Gastrocnemius medialis (tissue), 4 donors: ENCODE measurements around the gene PDSS1. TPM values are rescaled to one million over a fixed set of nuclear protein-coding genes. Genes with fewer than 3 reads are reported as not detected.

Source experiments
- ATAC-seq, 2 donors: fragments of 150-250 bp; one replicate each; pipeline ENCODE4 v1.9.1; 2016
- DNase-seq, 2 donors: peaks; one replicate each; pipeline ENCODE4 v3.0.0-alpha.2; 2019
- H3K27ac ChIP-seq, 4 donors: fragments of 200-600 bp; sonication (generic); 1 replicate in 1 of 4; 2 replicates in 3 of 4; pipeline ENCODE4 v1.5.1; 2016 to 2018; ENCODE audit warnings: mild to moderate bottlenecking in 2 of 4, moderate library complexity in 1 of 4
- H3K27me3 ChIP-seq, 3 donors: fragments of 200-600 bp; sonication (generic) in 2 of 3; 1 replicate in 1 of 3; 2 replicates in 2 of 3; pipeline versions ENCODE4 v1.5.1 to v1.6.0; 2016 to 2019; ENCODE audit warnings: mild to moderate bottlenecking in 1 of 3, moderate library complexity in 1 of 3
- H3K36me3 ChIP-seq, 2 donors: fragments of 200-600 bp; sonication (generic) in 1 of 2; one replicate each; pipeline ENCODE4 v1.5.1; 2017 to 2018
- H3K4me1 ChIP-seq, 2 donors: fragments of 200-600 bp; sonication (generic) in 1 of 2; one replicate each; pipeline ENCODE4 v1.5.1; 2016 to 2017; ENCODE audit warnings: mild to moderate bottlenecking in 2 of 2
- H3K4me3 ChIP-seq, 4 donors: fragments of 200-600 bp; sonication (generic) in 3 of 4; 1 replicate in 1 of 4; 2 replicates in 3 of 4; pipeline ENCODE4 v1.5.1; 2016 to 2019; ENCODE audit warnings: mild to moderate bottlenecking in 2 of 4
- H3K9me3 ChIP-seq, 3 donors: fragments of 200-600 bp; sonication (generic) in 2 of 3; 1 replicate in 1 of 3; 2 replicates in 2 of 3; pipeline ENCODE4 v1.5.1; 2016 to 2019
- POLR2A ChIP-seq, 2 donors: fragments of 450-650 bp; IDR thresholded peaks; one replicate each; pipeline ENCODE4 v1.6.1; 2017; ENCODE audit warnings: antibody characterized with exemption in 2 of 2, mild to moderate bottlenecking in 2 of 2, moderate library complexity in 2 of 2
- in situ Hi-C, 4 donors: fragments of 200-750 bp; cut with MboI; loops; one replicate each; pipeline versions ENCODE4 v1.15.0 to v1.8.0; 2017; ENCODE audit warnings: low sequenced_read_pairs in 4 of 4
- intact Hi-C: fragments of 100-400 bp; cut with DNase I; formaldehyde crosslinking; loops from one replicate; pipeline ENCODE4 v1.15.1; 2023; ENCODE audit warnings: low total_unique reads
- total RNA-seq, 4 donors: library from RNA; depleted of rRNA; stranded (reverse); fragments of >200 nt; gene quantifications; one replicate each; pipeline versions ENCODE4 v1.1.0 to v1.2.3, GENCODE V29; 2016
- TF ChIP-seq, protein P1 (sequence below), 5 experiments: fragments of 450-650 bp in 3 of 5; fragments of 200-600 bp in 2 of 5; sonication (generic) in 2 of 5; IDR thresholded peaks in 4 of 5; conservative IDR thresholded peaks in 1 of 5; 1 replicate in 4 of 5; 2 replicates in 1 of 5; pipeline ENCODE4 v1.5.1; 2016 to 2019; ENCODE audit warnings: antibody characterized with exemption in 5 of 5, mild to moderate bottlenecking in 3 of 5, moderate library complexity in 3 of 5

The PDSS1 gene
- total RNA-seq, 4 donors from 2014 or later: 5.3 to 13.2 (median 8.2) TPM

GRCh38 chr10:26790221-26790995 lies 92.9 kb downstream of the PDSS1 start:
- no peaks in the 10 kb centered on the region for H3K36me3 ChIP-seq
- in situ Hi-C loops: no loop called here
- no peaks in the 10 kb centered on the region for H3K27me3 ChIP-seq
- peaks cover 9 to 11% of the 10 kb centered on the region in 2 donors for H3K4me1 ChIP-seq
- intact Hi-C loops: no loop called here
- H3K4me3 ChIP-seq: no peak overlapping the region
- ATAC-seq (no peak), DNase-seq (no peak)
- no peaks in the 10 kb centered on the region for H3K9me3 ChIP-seq
- no peak overlapping the region for H3K27ac ChIP-seq
- TF ChIP-seq, protein P1, sequence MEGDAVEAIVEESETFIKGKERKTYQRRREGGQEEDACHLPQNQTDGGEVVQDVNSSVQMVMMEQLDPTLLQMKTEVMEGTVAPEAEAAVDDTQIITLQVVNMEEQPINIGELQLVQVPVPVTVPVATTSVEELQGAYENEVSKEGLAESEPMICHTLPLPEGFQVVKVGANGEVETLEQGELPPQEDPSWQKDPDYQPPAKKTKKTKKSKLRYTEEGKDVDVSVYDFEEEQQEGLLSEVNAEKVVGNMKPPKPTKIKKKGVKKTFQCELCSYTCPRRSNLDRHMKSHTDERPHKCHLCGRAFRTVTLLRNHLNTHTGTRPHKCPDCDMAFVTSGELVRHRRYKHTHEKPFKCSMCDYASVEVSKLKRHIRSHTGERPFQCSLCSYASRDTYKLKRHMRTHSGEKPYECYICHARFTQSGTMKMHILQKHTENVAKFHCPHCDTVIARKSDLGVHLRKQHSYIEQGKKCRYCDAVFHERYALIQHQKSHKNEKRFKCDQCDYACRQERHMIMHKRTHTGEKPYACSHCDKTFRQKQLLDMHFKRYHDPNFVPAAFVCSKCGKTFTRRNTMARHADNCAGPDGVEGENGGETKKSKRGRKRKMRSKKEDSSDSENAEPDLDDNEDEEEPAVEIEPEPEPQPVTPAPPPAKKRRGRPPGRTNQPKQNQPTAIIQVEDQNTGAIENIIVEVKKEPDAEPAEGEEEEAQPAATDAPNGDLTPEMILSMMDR (IDR thresholded peaks at IDR 0.05 in 4 of 5, conservative IDR thresholded peaks at IDR 0.05 in 1 of 5): no peak

DNA sequence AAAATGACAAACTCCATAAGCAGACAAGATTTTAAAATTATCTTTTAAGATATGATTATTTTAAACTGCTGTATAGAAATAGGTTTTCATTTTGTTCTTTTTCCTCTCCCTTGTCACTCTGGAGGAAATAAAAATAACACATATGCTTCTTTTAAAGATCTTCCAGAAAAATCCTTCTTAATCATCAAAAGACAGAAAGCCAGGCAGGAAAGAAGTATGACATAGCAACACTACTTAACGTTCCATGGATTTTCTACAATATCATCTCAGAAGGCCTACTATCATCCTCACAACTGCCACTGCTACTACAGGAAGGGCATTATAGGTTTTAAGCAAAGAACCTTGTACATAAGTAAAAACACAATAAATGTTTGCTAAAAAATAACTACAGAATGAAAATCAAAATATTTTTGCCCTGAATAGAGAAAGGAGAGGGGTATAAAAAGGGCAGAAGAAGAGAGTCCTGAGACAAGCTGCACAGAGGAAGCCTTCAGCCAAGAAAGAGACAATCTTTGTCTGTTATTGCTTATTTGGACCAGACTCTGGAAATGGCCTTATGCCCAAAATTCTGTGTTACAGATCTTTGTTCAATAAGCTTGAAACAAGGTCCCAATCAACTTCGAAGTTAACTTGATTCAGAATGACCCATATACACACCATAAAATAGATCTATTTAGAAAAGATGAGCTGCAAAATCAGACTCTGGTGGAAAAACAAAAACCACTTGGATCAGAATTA lies 95.4 kb downstream of the PDSS1 start:
- Histone ChIP-seq H3K4me3 (no peak overlapping the region), H3K27ac (no peak overlapping the region), H3K36me3 (no peaks in the 10 kb centered on the region), H3K27me3 (no peaks in the 10 kb centered on the region), H3K9me3 (peaks cover 0 to 5% (median 0%) of the 10 kb centered on the region in 3 donors), H3K4me1 (peaks cover 9 to 11% of the 10 kb centered on the region in 2 donors)
- TF ChIP-seq POLR2A (IDR thresholded peaks at IDR 0.05): no peak
- TF ChIP-seq, protein P1 (IDR thresholded peaks at IDR 0.05 in 4 of 5, conservative IDR thresholded peaks at IDR 0.05 in 1 of 5): no peak
- no peak for DNase-seq
- intact Hi-C loops: no loop called here
- in situ Hi-C loops: no loop called here
- ATAC-seq: no peak

Other genes with a start within 250 kb of the PDSS1 start
- 10 to 100 TPM; 20.9 to 32.6 (median 28.3) TPM for gene ABI1, start 163.3 kb downstream of the PDSS1 start, total RNA-seq